PC-9 (cell line): ENCODE data around the gene C1orf167. TPM values are rescaled to one million over a fixed set of nuclear protein-coding genes. Genes with fewer than 3 reads are reported as not detected.

Experiments
- BruUV-seq: library from RNA; stranded (reverse); fragments of 400-500 nt; replicated peaks from 2 replicates; lab custom pipeline; 2021; lab: Mats Ljungman, UMichigan
- CTCF ChIA-PET: fragments of 300-600 bp; sonication (Branson Sonifier 250); formaldehyde crosslinking; loops from one replicate; lab custom pipeline; 2022; ENCODE audit warnings: antibody characterized with exemption; lab: Charles Lee
- POLR2A ChIA-PET: fragments of 300-600 bp; sonication (Branson Sonifier 250); formaldehyde crosslinking; loops from one replicate; lab custom pipeline; 2022; ENCODE audit warnings: antibody characterized with exemption; ENCODE audit not compliant: unreplicated experiment; lab: Charles Lee
- DNase-seq, 2 experiments: peaks; one replicate each; pipeline versions ENCODE4 v3.0.0 to v3.0.0-alpha.2; 2015 to 2022; ENCODE audit warnings: mixed read lengths in 1 of 2
- H2AFZ ChIP-seq: fragments of 200-600 bp; sonication (generic); 2 replicates; pipeline ENCODE4 v1.8.1; 2017; ENCODE audit warnings: antibody characterized with exemption
- H3F3A ChIP-seq: fragments of 200-600 bp; sonication (generic); 2 replicates; pipeline ENCODE4 v1.8.1; 2017; ENCODE audit warnings: antibody characterized with exemption, mild to moderate bottlenecking, low read depth; ENCODE audit not compliant: insufficient read depth
- H3K27ac ChIP-seq: fragments of 200-600 bp; sonication (generic); 2 replicates; pipeline ENCODE4 v1.6.1; 2016; ENCODE audit warnings: mixed run types
- H3K27me3 ChIP-seq: fragments of 200-600 bp; sonication (generic); 2 replicates; pipeline ENCODE4 v1.6.1; 2016; ENCODE audit warnings: low read depth, mixed run types; ENCODE audit not compliant: insufficient read depth
- H3K36me3 ChIP-seq: fragments of 200-600 bp; sonication (generic); 2 replicates; pipeline ENCODE4 v1.6.1; 2016; ENCODE audit warnings: low read depth, mixed run types
- H3K4me1 ChIP-seq: fragments of 200-600 bp; sonication (generic); replicated peaks from 2 replicates; pipeline ENCODE4 v1.6.1; 2016; ENCODE audit warnings: mixed run types; ENCODE audit not compliant: insufficient read depth
- H3K4me2 ChIP-seq: fragments of 200-600 bp; sonication (generic); 2 replicates; pipeline ENCODE4 v1.6.1; 2017; ENCODE audit warnings: mixed run types
- H3K4me3 ChIP-seq: fragments of 200-600 bp; sonication (generic); 2 replicates; pipeline ENCODE4 v1.6.1; 2016; ENCODE audit warnings: mixed run types
- H3K79me2 ChIP-seq: fragments of 200-600 bp; sonication (generic); 2 replicates; pipeline ENCODE4 v1.6.1; 2017; ENCODE audit warnings: low read depth, mixed run types
- H3K9me2 ChIP-seq: fragments of 200-600 bp; sonication (generic); 2 replicates; pipeline ENCODE4 v1.8.1; 2017; ENCODE audit warnings: mild to moderate bottlenecking; ENCODE audit not compliant: insufficient read depth
- H3K9me3 ChIP-seq: fragments of 200-600 bp; sonication (generic); 2 replicates; pipeline ENCODE4 v1.8.1; 2016; ENCODE audit warnings: low read depth; ENCODE audit not compliant: insufficient read depth
- H4K20me1 ChIP-seq: fragments of 200-600 bp; sonication (generic); 2 replicates; pipeline ENCODE4 v1.8.1; 2017; ENCODE audit not compliant: insufficient read depth
- CTCF ChIP-seq: fragments of 200-600 bp; sonication (generic); conservative IDR thresholded peaks from 2 replicates; pipeline ENCODE4 v1.6.1; 2017; ENCODE audit warnings: mixed run types, antibody characterized with exemption, mild to moderate bottlenecking, moderate library complexity
- EZH2 ChIP-seq: fragments of 200-600 bp; sonication (generic); IDR thresholded peaks from 2 replicates; pipeline ENCODE4 v1.8.0; 2017; ENCODE audit warnings: antibody characterized with exemption, low read depth
- intact Hi-C: fragments of 100-400 bp; cut with micrococcal nuclease; formaldehyde crosslinking; loops from one replicate; pipeline ENCODE4 v1.10.0; 2022; ENCODE audit not compliant: unreplicated experiment
- total RNA-seq: library from RNA; stranded (reverse); gene quantifications from 2 replicates; pipeline ENCODE4 v1.2.3, GENCODE V29; 2021

Gene C1orf167
- total RNA-seq, 1 experiment from 2014 or later: not detected

GRCh38 chr1:11759791-11760190 is 2.2 kb upstream of the C1orf167 start:
- no peaks in the 10 kb centered on the region for H3K27me3 ChIP-seq
- H2AFZ ChIP-seq: no peak overlapping the region
- no peak overlapping the region for H3K4me3 ChIP-seq
- no peak for DNase-seq
- POLR2A ChIA-PET: no interaction called here
- no peaks in the 10 kb centered on the region for H3K36me3 ChIP-seq
- no peaks in the 10 kb centered on the region for H3K9me3 ChIP-seq
- BruUV-seq: no TSS peak
- TF ChIP-seq CTCF (no peak), EZH2 (no peak)
- no peaks in the 10 kb centered on the region for H3K79me2 ChIP-seq
- H3K4me2 ChIP-seq: no peak overlapping the region
- H4K20me1 ChIP-seq: no peaks in the 10 kb centered on the region
- no peak overlapping the region for H3K27ac ChIP-seq
- H3K9me2 ChIP-seq: no peaks in the 10 kb centered on the region
- intact Hi-C loops: no loop called here
- CTCF ChIA-PET: no interaction called here
- H3K4me1 ChIP-seq: no peaks in the 10 kb centered on the region
- H3F3A ChIP-seq: no peaks in the 10 kb centered on the region

GRCh38 chr1:11761285-11761684 is 708 bp upstream of the C1orf167 start:
- H3K36me3 ChIP-seq: no peaks in the 10 kb centered on the region
- H3K4me2 ChIP-seq: no peak overlapping the region
- H2AFZ ChIP-seq: no peak overlapping the region
- H3K79me2 ChIP-seq: no peaks in the 10 kb centered on the region
- POLR2A ChIA-PET: no interaction called here
- TF ChIP-seq CTCF (no peak), EZH2 (no peak)
- no peak overlapping the region for H3K27ac ChIP-seq
- no peaks in the 10 kb centered on the region for H3K9me3 ChIP-seq
- BruUV-seq: no TSS peak
- no peaks in the 10 kb centered on the region for H3K4me1 ChIP-seq
- no peaks in the 10 kb centered on the region for H3F3A ChIP-seq
- no peak overlapping the region for H3K4me3 ChIP-seq
- intact Hi-C loops: no loop called here
- H3K27me3 ChIP-seq: no peaks in the 10 kb centered on the region
- no peaks in the 10 kb centered on the region for H3K9me2 ChIP-seq
- no peak for DNase-seq
- no peaks in the 10 kb centered on the region for H4K20me1 ChIP-seq
- CTCF ChIA-PET: no interaction called here

GRCh38 chr1:11764115-11764514 is 2.1 kb downstream of the C1orf167 start:
- Histone ChIP-seq H3F3A (no peaks in the 10 kb centered on the region), H3K79me2 (no peaks in the 10 kb centered on the region), H2AFZ (no peak overlapping the region), H3K9me3 (no peaks in the 10 kb centered on the region), H3K27me3 (no peaks in the 10 kb centered on the region), H4K20me1 (no peaks in the 10 kb centered on the region), H3K4me3 (no peak overlapping the region), H3K9me2 (no peaks in the 10 kb centered on the region), H3K27ac (no peak overlapping the region), H3K4me1 (no peaks in the 10 kb centered on the region), H3K36me3 (no peaks in the 10 kb centered on the region), H3K4me2 (no peak overlapping the region)
- no peak for TF ChIP-seq CTCF
- no peak for TF ChIP-seq EZH2
- ChIA-PET POLR2A (no interaction called here), CTCF (no interaction called here)
- no peak for DNase-seq
- intact Hi-C loops: no loop called here
- BruUV-seq: no TSS peak
